Subcutaneous adipose tissue (tissue), 4 donors: ENCODE data around the gene FAT4. TPM values are rescaled to one million over a fixed set of nuclear protein-coding genes. Genes with fewer than 3 reads are reported as not detected.

Experiments
- total RNA-seq, 4 donors: library from RNA; depleted of rRNA; stranded (reverse); fragments of >200 nt; gene quantifications; one replicate each; pipeline ENCODE4 v1.1.0, GENCODE V29; 2016
- TF ChIP-seq, protein P1 (sequence below): fragments of 450-650 bp; IDR thresholded peaks from one replicate; pipeline ENCODE4 v1.5.1; 2016; ENCODE audit warnings: low read depth, mild to moderate bottlenecking, control low read depth, antibody characterized with exemption, moderate library complexity

The FAT4 gene
- total RNA-seq, 4 donors from 2014 or later: 17.8 to 27.5 (median 21.8) TPM

DNA sequence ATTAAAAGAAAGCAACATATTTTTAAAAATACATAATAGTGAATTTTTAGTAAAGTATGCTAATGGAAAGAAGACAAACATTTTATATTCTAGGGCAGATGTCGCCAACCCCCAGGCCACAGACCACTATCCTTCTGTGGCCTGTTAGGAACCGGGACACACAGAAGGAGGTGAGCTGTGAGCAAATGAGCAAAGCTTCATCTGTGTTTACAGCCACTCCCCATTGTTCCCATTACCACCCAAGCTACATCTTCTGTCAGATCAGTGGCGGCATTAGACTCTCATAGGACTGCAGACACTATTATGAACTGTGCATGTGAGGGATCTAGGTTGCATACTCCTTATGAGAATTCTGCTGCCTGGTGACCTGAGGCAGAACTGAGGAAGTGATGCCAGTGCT lies 37.0 kb upstream of the FAT4 start:
- TF ChIP-seq, protein P1, sequence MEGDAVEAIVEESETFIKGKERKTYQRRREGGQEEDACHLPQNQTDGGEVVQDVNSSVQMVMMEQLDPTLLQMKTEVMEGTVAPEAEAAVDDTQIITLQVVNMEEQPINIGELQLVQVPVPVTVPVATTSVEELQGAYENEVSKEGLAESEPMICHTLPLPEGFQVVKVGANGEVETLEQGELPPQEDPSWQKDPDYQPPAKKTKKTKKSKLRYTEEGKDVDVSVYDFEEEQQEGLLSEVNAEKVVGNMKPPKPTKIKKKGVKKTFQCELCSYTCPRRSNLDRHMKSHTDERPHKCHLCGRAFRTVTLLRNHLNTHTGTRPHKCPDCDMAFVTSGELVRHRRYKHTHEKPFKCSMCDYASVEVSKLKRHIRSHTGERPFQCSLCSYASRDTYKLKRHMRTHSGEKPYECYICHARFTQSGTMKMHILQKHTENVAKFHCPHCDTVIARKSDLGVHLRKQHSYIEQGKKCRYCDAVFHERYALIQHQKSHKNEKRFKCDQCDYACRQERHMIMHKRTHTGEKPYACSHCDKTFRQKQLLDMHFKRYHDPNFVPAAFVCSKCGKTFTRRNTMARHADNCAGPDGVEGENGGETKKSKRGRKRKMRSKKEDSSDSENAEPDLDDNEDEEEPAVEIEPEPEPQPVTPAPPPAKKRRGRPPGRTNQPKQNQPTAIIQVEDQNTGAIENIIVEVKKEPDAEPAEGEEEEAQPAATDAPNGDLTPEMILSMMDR: no peak

DNA sequence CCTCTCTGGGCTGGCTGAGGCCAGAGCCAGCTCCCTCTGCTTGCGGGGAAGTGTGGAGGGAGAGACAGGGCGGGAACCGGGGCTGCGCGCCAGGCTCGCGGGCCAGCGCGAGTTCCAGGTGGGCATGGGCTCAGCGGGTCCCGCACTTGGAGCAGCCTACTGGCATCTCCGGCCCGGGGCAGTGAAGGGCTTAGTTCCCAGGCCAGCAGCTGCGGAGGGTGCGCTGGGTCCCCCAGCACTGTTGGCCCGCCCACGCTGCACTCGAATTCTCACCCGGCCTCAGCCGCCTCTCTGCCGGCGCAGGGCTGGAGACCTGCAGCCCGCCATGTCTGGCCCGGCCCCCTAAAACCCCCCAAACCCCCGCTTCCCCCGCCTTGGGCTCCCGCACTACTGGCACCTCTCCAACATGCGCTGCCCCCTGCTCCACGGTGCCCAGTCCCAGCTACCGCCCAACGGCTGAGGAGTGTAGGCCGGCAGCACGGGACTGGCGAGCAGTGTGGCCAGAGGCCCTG lies 33.8 kb upstream of the FAT4 start:
- TF ChIP-seq, protein P1: no peak

DNA sequence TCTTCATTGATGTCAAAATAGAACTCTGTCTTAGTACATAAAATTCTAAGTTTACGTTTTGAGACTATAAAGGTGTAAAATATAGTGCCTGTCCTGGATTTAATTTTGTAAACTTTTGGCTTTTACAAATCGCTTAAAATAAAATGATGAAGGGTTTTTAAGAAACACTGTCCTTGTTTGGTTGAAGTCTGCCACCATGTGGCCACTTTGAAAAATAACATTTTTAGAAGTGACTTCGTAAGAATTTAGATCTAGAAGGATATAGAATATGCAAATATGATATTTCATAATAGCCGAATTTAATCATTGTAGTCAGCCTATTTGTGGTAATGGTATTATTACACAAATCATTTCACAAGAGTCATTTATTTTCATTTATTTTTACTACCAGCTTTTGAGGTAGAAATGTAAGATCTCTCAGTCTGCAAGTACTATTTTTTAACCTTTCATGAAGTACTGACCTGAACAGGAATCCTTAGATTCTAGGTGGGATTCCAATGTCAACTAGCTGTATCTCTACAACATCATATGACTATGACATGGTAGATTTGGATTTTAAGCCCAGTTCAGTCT lies 31.0 kb upstream of the FAT4 start:
- TF ChIP-seq, protein P1: no peak

DNA sequence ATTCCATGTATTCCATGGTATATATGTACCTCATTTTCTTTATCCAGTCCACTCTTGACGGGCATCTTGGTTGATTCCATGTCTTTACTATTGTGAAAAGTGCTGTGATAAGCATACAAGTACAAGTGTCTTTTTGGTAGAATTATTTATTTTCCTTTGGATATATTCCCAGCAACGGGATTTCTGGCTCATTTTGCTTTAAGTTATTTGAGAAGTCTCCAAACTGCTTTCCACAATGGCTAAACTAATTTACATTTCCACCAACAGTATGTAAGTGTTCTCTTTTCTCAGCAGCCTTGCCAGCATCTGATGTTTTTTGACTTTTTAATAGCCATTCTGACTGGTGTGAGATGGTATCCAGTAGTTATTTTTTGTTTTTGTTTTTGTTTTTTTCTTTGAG lies 17.6 kb upstream of the FAT4 start:
- TF ChIP-seq, protein P1: no peak

DNA sequence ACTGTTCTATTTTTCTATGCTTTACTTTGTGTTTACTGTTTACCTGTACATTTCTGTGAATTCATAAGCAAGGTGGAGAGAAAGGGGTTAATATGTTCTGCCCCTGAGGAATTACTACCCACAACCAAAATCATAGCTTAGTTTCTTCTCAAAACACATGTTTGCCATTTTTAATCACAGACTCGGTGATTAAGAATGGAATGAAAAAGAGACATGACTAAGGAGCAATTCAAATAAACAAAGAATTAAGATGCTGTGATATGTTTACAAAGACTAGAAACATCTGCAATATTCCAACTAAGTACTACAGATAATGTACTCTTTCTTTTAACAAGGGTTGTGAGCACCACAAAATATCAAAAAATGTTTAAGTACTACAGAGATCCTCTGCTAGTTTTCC lies 11.7 kb upstream of the FAT4 start:
- TF ChIP-seq, protein P1: no peak

DNA sequence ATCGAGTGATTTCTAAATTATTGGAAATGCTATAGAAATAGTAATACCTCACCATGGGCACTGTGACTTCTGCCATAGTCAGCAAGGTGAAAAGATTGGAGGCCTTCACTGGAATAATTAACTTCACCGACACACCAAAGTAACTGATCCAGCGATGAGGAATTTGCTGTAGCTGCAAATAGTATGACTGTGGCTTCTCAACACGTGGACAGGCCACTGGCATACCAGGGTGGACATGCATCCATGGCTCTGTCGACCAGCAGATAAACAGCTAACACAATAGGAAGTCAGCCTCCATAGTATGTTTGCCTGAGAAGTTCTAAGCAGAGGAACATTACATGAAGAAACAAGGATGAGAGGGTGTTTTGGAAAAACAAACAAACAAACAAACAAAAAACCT lies 10.9 kb upstream of the FAT4 start:
- TF ChIP-seq, protein P1: no peak

DNA sequence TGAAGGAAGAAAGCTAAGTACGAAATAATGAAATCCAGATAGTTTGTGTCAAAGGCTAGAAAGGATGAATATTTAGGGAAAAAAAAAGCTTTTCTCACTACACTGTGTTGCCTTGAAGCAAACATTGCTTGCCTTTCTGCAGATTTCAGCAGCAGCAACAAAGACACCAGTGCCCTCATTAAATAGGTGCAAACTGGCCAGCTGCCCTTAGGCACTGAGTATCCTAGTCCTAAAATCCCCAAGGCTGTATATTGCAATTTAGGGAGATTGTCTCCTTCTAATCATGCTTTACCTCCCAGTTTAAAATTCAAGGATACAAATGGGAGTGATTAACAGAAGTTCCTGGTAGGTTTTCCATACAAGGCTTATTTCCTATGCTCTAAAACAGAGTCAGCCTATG lies 8.6 kb upstream of the FAT4 start:
- TF ChIP-seq, protein P1: no peak
